HCT116 (cell line): ENCODE data around the gene PITPNC1.

Experiments used
- ATF3 ChIP-seq: IDR thresholded peaks from 2 replicates; pipeline ENCODE4 v1.6.1; 2012
- CBX3 ChIP-seq: IDR thresholded peaks from 2 replicates; pipeline ENCODE4 v1.6.1; 2012; ENCODE audit warnings: low read depth
- EGR1 ChIP-seq: IDR thresholded peaks from 2 replicates; pipeline ENCODE4 v1.6.1; 2012; ENCODE audit warnings: low read depth
- EZH2 ChIP-seq: fragments of 200-600 bp; sonication (generic); IDR thresholded peaks from 2 replicates; pipeline ENCODE4 v1.6.1; 2017; ENCODE audit warnings: antibody characterized with exemption, mixed run types
- JUND ChIP-seq: IDR thresholded peaks from 2 replicates; pipeline ENCODE4 v1.6.1; 2012
- POLR2A ChIP-seq: IDR thresholded peaks from 2 replicates; pipeline ENCODE4 v1.7.0; 2011; ENCODE audit warnings: borderline replicate concordance; ENCODE audit not compliant: insufficient read depth, insufficient read length; ENCODE audit errors: extremely low read depth
- POLR2AphosphoS5 ChIP-seq: IDR thresholded peaks from 2 replicates; pipeline ENCODE4 v1.6.1; 2011; ENCODE audit warnings: mild to moderate bottlenecking, low read depth, low read length, moderate library complexity
- RAD21 ChIP-seq: IDR thresholded peaks from 2 replicates; pipeline ENCODE4 v1.6.1; 2012; ENCODE audit warnings: low read depth, mild to moderate bottlenecking
- SIN3A ChIP-seq: IDR thresholded peaks from 2 replicates; pipeline ENCODE4 v1.6.1; 2012; ENCODE audit warnings: low read depth
- YY1 ChIP-seq: IDR thresholded peaks from 2 replicates; pipeline ENCODE4 v1.6.1; 2011; ENCODE audit warnings: low read length, low read depth, moderate library complexity, mild to moderate bottlenecking; ENCODE audit not compliant: insufficient replicate concordance; ENCODE audit errors: extremely low read depth
- ZBTB33 ChIP-seq: IDR thresholded peaks from 2 replicates; pipeline ENCODE4 v1.6.1; 2011; ENCODE audit warnings: mild to moderate bottlenecking, low read length, moderate library complexity; ENCODE audit not compliant: insufficient replicate concordance; ENCODE audit errors: extremely low read depth
- ZNF274 ChIP-seq: fragments of 200-500 bp; sonication (Bioruptor generic); IDR thresholded peaks from 2 replicates; pipeline ENCODE4 v1.6.1; 2014; ENCODE audit warnings: mild to moderate bottlenecking, low read depth, low read length, inconsistent platforms
- TF ChIP-seq, protein P1 (sequence below), 3 experiments: fragments of 200-600 bp in 1 of 3; sonication (generic) in 1 of 3; IDR thresholded peaks in 2 of 3; conservative IDR thresholded peaks in 1 of 3; 2 replicates each; pipeline ENCODE4 v1.5.1; 2012 to 2017; ENCODE audit warnings: low read depth in 2 of 3, low read length in 2 of 3, antibody characterized with exemption in 1 of 3, borderline replicate concordance in 1 of 3, control low read depth in 1 of 3, mild to moderate bottlenecking in 1 of 3, mixed read lengths in 1 of 3, mixed run types in 1 of 3, moderate library complexity in 1 of 3; ENCODE audit not compliant: insufficient read depth in 1 of 3

GRCh38 chr17:67459985-67460384, 82.9 kb downstream of the PITPNC1 start:
- TF ChIP-seq, protein P1, sequence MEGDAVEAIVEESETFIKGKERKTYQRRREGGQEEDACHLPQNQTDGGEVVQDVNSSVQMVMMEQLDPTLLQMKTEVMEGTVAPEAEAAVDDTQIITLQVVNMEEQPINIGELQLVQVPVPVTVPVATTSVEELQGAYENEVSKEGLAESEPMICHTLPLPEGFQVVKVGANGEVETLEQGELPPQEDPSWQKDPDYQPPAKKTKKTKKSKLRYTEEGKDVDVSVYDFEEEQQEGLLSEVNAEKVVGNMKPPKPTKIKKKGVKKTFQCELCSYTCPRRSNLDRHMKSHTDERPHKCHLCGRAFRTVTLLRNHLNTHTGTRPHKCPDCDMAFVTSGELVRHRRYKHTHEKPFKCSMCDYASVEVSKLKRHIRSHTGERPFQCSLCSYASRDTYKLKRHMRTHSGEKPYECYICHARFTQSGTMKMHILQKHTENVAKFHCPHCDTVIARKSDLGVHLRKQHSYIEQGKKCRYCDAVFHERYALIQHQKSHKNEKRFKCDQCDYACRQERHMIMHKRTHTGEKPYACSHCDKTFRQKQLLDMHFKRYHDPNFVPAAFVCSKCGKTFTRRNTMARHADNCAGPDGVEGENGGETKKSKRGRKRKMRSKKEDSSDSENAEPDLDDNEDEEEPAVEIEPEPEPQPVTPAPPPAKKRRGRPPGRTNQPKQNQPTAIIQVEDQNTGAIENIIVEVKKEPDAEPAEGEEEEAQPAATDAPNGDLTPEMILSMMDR (IDR thresholded peaks at IDR 0.05 in 2 of 3, conservative IDR thresholded peaks at IDR 0.05 in 1 of 3; ENCODE audit: borderline replicate concordance in 1 of 3, insufficient read depth in 1 of 3, low read depth in 2 of 3, low read length in 2 of 3): no peak
- TF ChIP-seq RAD21: no peak
- no peak for TF ChIP-seq POLR2AphosphoS5
- no peak for TF ChIP-seq EZH2
- no peak for TF ChIP-seq JUND
- TF ChIP-seq SIN3A: no peak
- no peak for TF ChIP-seq POLR2A
- no peak for TF ChIP-seq CBX3
- no peak for TF ChIP-seq ZBTB33
- TF ChIP-seq YY1: no peak
- no peak for TF ChIP-seq ZNF274
- no peak for TF ChIP-seq ATF3
- TF ChIP-seq EGR1: no peak
